CD4-positive, alpha-beta memory T cell (primary cell): Measurements from ENCODE around the gene LRRK1. TPM values are rescaled to one million over a fixed set of nuclear protein-coding genes. Genes with fewer than 3 reads are reported as not detected.
A peak's percentile ranks its signal among the peaks of the same experiment; 100 is the strongest.
"Not testable (repeated sequence)": the region's sequence is repeated elsewhere in the genome, so short reads cannot be mapped to it uniquely, and the experiment has no call there.

Source experiments
- CTCF ChIA-PET: fragments of 350-600 bp; sonication (Branson Sonifier 250); formaldehyde crosslinking; loops from one replicate; lab custom pipeline; 2021; ENCODE audit warnings: inconsistent platforms; ENCODE audit not compliant: partially characterized antibody; lab: Charles Lee
- POLR2A ChIA-PET: fragments of 350-600 bp; sonication (Branson Sonifier 250); formaldehyde crosslinking; loops from one replicate; lab custom pipeline; 2021; ENCODE audit not compliant: partially characterized antibody; lab: Charles Lee
- DNase-seq, 5 donors: peaks; one replicate each; pipeline versions ENCODE4 v3.0.0 to v3.0.0-alpha.2; 2020 to 2022; ENCODE audit warnings: mixed read lengths in 1 of 5
- H3K27ac ChIP-seq: one replicate; pipeline ENCODE4 v1.7.0; 2013; ENCODE audit warnings: low read depth, low read length
- H3K27me3 ChIP-seq: 2 replicates; pipeline ENCODE4 v1.7.0; 2013; ENCODE audit warnings: mild to moderate bottlenecking, low read length, moderate library complexity; ENCODE audit not compliant: insufficient read depth
- H3K36me3 ChIP-seq: 2 replicates; pipeline ENCODE4 v1.7.0; 2013; ENCODE audit warnings: mild to moderate bottlenecking, low read length, moderate library complexity; ENCODE audit not compliant: insufficient read depth
- H3K4me1 ChIP-seq: 2 replicates; pipeline ENCODE4 v1.7.0; 2013; ENCODE audit warnings: mild to moderate bottlenecking, low read length, moderate library complexity; ENCODE audit not compliant: insufficient read depth
- H3K4me3 ChIP-seq, 2 donors: one replicate each; pipeline ENCODE4 v1.7.0; 2013; ENCODE audit warnings: low read length in 2 of 2, mild to moderate bottlenecking in 1 of 2
- H3K9me3 ChIP-seq, 2 donors: one replicate each; pipeline ENCODE4 v1.7.0; 2013; ENCODE audit warnings: low read length in 2 of 2, control low read depth in 1 of 2; ENCODE audit not compliant: control insufficient read depth in 1 of 2
- H3K27ac Mint-ChIP-seq, 7 donors: one replicate each; pipeline ENCODE4 v1.8.0; 2020 to 2021; ENCODE audit warnings: mixed read lengths in 7 of 7, mild to moderate bottlenecking in 6 of 7, inconsistent platforms in 3 of 7, moderate library complexity in 3 of 7
- H3K27me3 Mint-ChIP-seq, 2 donors: one replicate each; pipeline ENCODE4 v1.8.0; 2020 to 2021; ENCODE audit warnings: mixed read lengths in 2 of 2
- H3K36me3 Mint-ChIP-seq, 2 donors: one replicate each; pipeline ENCODE4 v1.8.0; 2020 to 2021; ENCODE audit warnings: mixed read lengths in 2 of 2, inconsistent platforms in 1 of 2, mild to moderate bottlenecking in 1 of 2
- H3K4me1 Mint-ChIP-seq, 4 donors: one replicate each; pipeline ENCODE4 v1.8.0; 2020 to 2021; ENCODE audit warnings: mixed read lengths in 4 of 4, mild to moderate bottlenecking in 1 of 4
- H3K4me3 Mint-ChIP-seq, 8 donors: one replicate each; pipeline ENCODE4 v1.8.0; 2020 to 2021; ENCODE audit warnings: mixed read lengths in 8 of 8, mild to moderate bottlenecking in 7 of 8, moderate library complexity in 6 of 8, inconsistent platforms in 3 of 8
- H3K9me3 Mint-ChIP-seq, 8 donors: one replicate each; pipeline ENCODE4 v1.8.0; 2020 to 2021; ENCODE audit warnings: mixed read lengths in 8 of 8, mild to moderate bottlenecking in 5 of 8, inconsistent platforms in 3 of 8, moderate library complexity in 1 of 8
- intact Hi-C: fragments of 100-400 bp; cut with micrococcal nuclease; formaldehyde crosslinking; loops from one replicate; pipeline ENCODE4 v1.15.1; 2023
- polyA plus RNA-seq, 2 donors: library from polyadenylated mRNA; unstranded; fragments of 300-500 nt; fragmentation: Illumina TruSeq; gene quantifications; one replicate each; pipeline ENCODE4 v1.2.3, GENCODE V29; 2021
- total RNA-seq, 2 experiments: library from RNA; stranded (reverse); gene quantifications; one replicate each; pipeline ENCODE4 v1.2.3, GENCODE V29; 2021

Gene LRRK1
- total and polyA plus RNA-seq, 4 experiments from 2014 or later = 0.50 to 0.58 (median 0.53) TPM; not detected in 1

DNA sequence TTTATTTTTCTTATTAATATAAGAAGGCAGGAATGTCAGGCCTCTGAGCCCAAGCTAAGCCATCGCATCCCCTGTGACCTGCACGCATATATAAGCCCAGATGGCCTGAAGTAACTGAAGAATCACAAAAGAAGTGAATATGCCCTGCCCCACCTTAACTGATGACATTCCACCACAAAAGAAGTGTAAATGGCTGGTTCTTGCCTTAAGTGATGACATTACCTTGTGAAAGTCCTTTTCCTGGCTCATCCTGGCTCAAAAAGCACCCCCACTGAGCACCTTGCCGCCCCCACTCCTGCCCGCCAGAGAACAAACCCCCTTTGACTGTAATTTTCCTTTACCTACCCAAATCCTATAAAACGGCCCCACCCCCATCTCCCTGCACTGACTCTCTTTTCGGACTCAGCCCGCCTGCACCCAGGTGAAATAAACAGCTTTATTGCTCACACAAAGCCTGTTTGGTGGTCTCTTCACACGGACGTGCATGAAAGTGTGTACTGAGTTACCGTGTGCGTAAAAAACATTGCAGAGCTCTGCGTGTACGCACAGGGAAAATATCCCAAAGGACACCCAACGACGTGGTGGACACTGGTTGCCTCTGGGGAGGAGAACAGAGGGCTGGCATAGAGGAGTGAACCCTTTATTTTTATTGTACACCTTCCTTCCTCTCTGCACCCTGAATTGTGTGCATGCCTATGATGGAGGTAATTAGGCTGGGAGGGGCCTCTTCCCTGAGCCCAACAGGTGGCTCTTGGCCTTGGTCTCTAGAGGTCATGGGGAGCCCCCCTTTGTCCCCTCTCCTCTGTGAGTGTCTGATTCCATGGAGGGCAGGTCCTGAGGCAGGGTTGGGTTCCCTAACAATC lies 158.9 kb downstream of the LRRK1 start:
- CTCF ChIA-PET, H3K4me1 Mint-ChIP-seq, H3K36me3 ChIP-seq, H3K27ac ChIP-seq, H3K9me3 Mint-ChIP-seq, H3K4me3 ChIP-seq, POLR2A ChIA-PET, H3K4me1 ChIP-seq, H3K4me3 Mint-ChIP-seq, H3K27me3 Mint-ChIP-seq, DNase-seq, H3K36me3 Mint-ChIP-seq, H3K27me3 ChIP-seq, H3K9me3 ChIP-seq: not testable (repeated sequence)
- intact Hi-C loops = loop anchor here (10.0 kb wide), 1 partner anchor 633 kb away; no protein-coding TSS in a partner anchor
- H3K27ac Mint-ChIP-seq = peak overlapping the region in 1 of 7 donors; percentile 51

DNA sequence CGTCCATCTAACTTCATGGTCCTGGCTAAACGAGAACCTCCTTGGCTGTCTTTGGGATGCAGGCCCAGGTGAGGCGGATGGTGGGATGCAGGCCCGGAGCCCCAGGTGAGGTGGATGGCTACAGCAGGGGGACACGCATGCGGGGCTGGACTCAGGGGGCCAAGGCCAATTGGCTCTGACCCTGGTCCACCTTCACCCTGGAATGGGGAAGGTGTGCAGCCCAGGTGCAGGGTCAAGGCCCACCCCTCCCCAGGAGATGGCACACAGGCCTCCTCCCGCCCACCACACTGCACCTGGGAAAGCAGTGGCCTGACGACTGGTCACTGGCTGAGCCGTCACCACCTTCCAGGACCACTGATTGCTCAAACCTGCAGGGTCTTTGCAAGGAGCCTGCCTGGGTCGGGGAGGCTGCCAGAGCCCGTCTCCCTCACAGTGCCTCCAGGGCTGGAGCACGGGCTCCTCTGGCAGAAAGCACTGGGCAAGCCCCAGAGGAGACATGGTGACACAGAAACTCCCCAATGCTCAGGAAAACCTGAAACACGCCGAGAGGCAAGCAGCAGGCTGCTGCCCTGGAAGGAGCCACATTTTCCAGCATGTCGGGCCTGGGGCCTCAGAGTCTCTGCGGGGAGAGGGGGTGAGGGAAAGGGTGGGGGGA lies 159.6 kb downstream of the LRRK1 start:
- POLR2A ChIA-PET = no interaction called here
- H3K36me3 Mint-ChIP-seq = no peaks in the 10 kb centered on the region
- H3K27ac Mint-ChIP-seq = no peak overlapping the region
- H3K9me3 ChIP-seq = no peaks in the 10 kb centered on the region
- H3K27me3 ChIP-seq = no peaks in the 10 kb centered on the region
- no peaks in the 10 kb centered on the region for H3K27me3 Mint-ChIP-seq
- H3K4me3 ChIP-seq = no peak overlapping the region
- H3K27ac ChIP-seq = no peak overlapping the region
- H3K4me1 ChIP-seq = no peaks in the 10 kb centered on the region
- intact Hi-C loops = loop anchor here (10.0 kb wide), 1 partner anchor 634 kb away; no protein-coding TSS in a partner anchor
- H3K9me3 Mint-ChIP-seq = no peaks in the 10 kb centered on the region
- no peaks in the 10 kb centered on the region for H3K36me3 ChIP-seq
- no peaks in the 10 kb centered on the region for H3K4me1 Mint-ChIP-seq
- CTCF ChIA-PET = no interaction called here
- no peak overlapping the region for H3K4me3 Mint-ChIP-seq
- no peak for DNase-seq

DNA sequence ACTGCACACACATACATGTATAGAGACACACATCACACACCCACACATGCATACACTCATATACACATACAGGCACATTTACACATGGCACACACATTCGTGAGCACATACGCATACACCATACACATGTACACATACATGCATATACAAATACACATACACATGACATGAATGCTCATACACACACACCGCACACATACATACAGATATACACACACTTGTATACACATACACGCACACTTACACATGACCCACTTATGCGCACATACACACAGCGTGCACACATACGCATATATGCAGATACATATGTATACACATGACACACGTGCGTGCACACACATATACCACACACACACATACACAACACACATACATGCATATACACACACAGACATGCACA lies 162.7 kb downstream of the LRRK1 start:
- Mint-ChIP-seq H3K4me1 (no peaks in the 10 kb centered on the region), H3K4me3 (no peak overlapping the region), H3K36me3 (no peaks in the 10 kb centered on the region), H3K9me3 (no peaks in the 10 kb centered on the region), H3K27ac (no peak overlapping the region), H3K27me3 (peaks cover 0 to 2% of the 10 kb centered on the region in 2 donors)
- Histone ChIP-seq H3K9me3 (no peaks in the 10 kb centered on the region), H3K27ac (no peak overlapping the region), H3K4me1 (no peaks in the 10 kb centered on the region), H3K4me3 (no peak overlapping the region), H3K27me3 (no peaks in the 10 kb centered on the region), H3K36me3 (no peaks in the 10 kb centered on the region)
- ChIA-PET CTCF (interaction anchor here (1.1 kb wide), 1 partner anchor 177 kb away, joined by 3 read pairs; no protein-coding TSS in a partner anchor), POLR2A (no interaction called here)
- DNase-seq = no peak
- intact Hi-C loops = no loop called here

DNA sequence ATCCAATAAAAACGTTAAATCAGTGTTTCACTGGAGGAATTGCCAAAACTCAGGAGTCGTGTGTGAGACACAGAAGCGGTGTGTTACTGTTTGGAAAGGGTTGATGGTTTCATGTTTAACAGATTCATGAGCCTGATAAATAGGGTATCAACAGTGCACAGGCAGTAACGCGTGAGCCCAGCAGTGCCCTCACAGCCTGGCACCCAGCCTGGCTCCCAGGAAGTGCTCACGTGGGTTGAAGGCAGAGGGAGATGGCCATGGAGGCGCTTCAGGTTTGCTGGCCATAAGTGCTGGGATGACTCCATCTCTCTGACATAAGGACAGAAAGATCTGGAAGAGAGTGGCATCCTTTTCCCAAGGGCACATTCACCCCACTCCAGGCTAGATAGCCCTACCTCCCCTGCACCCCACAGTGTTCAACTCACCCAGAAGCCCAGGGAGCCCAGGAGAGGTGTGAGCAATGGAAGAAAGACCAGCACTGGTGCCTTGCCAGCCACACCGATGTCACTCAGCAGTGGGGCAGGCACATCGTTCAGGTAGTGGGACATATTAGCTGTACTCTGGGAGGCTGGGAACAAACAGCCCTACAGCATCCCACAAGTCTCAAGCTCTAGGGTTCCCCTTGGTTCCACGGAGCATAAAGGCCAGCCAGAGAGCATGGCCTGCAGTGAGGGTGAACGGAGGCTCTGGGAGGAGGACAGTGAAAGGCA lies 164.3 kb downstream of the LRRK1 start:
- Mint-ChIP-seq H3K9me3 (no peaks in the 10 kb centered on the region), H3K27me3 (peaks cover 0 to 2% of the 10 kb centered on the region in 2 donors), H3K4me1 (no peaks in the 10 kb centered on the region), H3K27ac (no peak overlapping the region), H3K4me3 (no peak overlapping the region), H3K36me3 (no peaks in the 10 kb centered on the region)
- Histone ChIP-seq H3K4me3 (no peak overlapping the region), H3K27me3 (no peaks in the 10 kb centered on the region), H3K36me3 (no peaks in the 10 kb centered on the region), H3K27ac (no peak overlapping the region), H3K9me3 (no peaks in the 10 kb centered on the region), H3K4me1 (no peaks in the 10 kb centered on the region)
- ChIA-PET POLR2A (no interaction called here), CTCF (no interaction called here)
- intact Hi-C loops = no loop called here
- no peak for DNase-seq

DNA sequence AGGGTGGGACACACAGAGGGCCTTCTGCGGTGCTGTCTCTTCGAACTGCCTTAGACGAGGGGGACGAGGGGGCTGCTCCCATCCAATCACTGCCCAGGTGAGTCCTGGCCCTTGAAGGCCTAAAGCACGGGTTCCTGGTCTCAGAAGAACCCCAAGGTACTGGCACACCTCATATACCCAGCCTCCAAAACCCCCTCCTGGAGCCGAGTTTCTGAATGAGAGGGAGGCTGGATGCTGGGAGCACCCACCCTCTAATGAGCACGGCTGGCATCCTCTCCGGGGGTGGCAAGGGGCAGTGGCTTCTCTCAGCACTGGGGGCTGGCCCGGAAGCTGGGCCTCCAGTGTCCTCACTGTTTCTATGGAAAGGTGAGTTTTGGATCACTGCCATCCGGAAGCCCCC lies 165.6 kb downstream of the LRRK1 start:
- Mint-ChIP-seq H3K9me3 (no peaks in the 10 kb centered on the region), H3K36me3 (no peaks in the 10 kb centered on the region), H3K4me3 (no peak overlapping the region), H3K27me3 (peaks cover 0 to 4% of the 10 kb centered on the region in 2 donors), H3K4me1 (peaks cover 0 to 2% (median 0%) of the 10 kb centered on the region in 4 donors), H3K27ac (no peak overlapping the region)
- no peak overlapping the region for H3K4me3 ChIP-seq
- H3K36me3 ChIP-seq = no peaks in the 10 kb centered on the region
- POLR2A ChIA-PET = no interaction called here
- CTCF ChIA-PET = interaction anchor here (1.6 to 5.0 kb wide), 2 partner anchors 173 to 176 kb away, joined by 5 to 40 read pairs; no protein-coding TSS in a partner anchor
- no peaks in the 10 kb centered on the region for H3K27me3 ChIP-seq
- intact Hi-C loops = no loop called here
- no peaks in the 10 kb centered on the region for H3K4me1 ChIP-seq
- H3K9me3 ChIP-seq = no peaks in the 10 kb centered on the region
- no peak overlapping the region for H3K27ac ChIP-seq
- no peak for DNase-seq

DNA sequence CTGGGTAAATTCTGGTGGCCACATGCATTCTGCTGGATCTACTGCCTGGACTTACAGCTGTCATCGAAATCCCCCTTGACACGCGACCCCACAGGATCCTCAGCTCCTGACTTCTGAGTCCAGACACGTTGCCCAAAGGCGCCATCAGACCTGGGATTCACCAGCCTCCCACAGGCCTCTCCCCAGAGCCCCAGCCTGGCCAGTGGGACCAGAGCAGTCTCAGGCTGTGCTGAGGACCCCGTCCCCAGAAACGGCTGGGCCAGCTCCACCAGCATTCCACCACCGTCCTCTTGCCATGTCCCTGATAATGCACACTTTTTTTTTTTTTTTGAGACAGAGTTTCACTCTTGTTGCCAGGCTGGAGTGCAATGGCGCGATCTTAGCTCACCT lies 166.1 kb downstream of the LRRK1 start:
- Histone ChIP-seq H3K4me1 (no peaks in the 10 kb centered on the region), H3K9me3 (no peaks in the 10 kb centered on the region), H3K27me3 (no peaks in the 10 kb centered on the region), H3K36me3 (no peaks in the 10 kb centered on the region), H3K27ac (no peak overlapping the region), H3K4me3 (no peak overlapping the region)
- Mint-ChIP-seq H3K4me1 (peaks cover 0 to 2% (median 0%) of the 10 kb centered on the region in 4 donors), H3K36me3 (no peaks in the 10 kb centered on the region), H3K4me3 (no peak overlapping the region), H3K9me3 (no peaks in the 10 kb centered on the region), H3K27ac (no peak overlapping the region), H3K27me3 (peaks cover 0 to 5% of the 10 kb centered on the region in 2 donors)
- ChIA-PET CTCF (interaction anchor here (1.0 to 5.0 kb wide), 4 partner anchors 71 to 175 kb away, joined by 3 to 40 read pairs (median 4); no protein-coding TSS in a partner anchor), POLR2A (no interaction called here)
- intact Hi-C loops = no loop called here
- no peak for DNase-seq
